ENCODE results near the gene NSMCE4A.

GRCh38 chr10:122014652-122015248 lies 39.7 kb upstream of the NSMCE4A start:
- TF ChIP-seq CTCF (conservative IDR thresholded peaks at IDR 0.05; ENCODE audit: low read length) = no peak
- no peak for TF ChIP-seq EZH2phosphoT487 (IDR thresholded peaks at IDR 0.05; ENCODE audit: borderline replicate concordance)

Data from Loucy (cell line).